H1 (cell line): Measurements from ENCODE around the gene NAT9. TPM values are rescaled to one million over a fixed set of nuclear protein-coding genes. Genes with fewer than 3 reads are reported as not detected.

ENCODE experiments used
- ATF3 ChIP-seq: IDR thresholded peaks from 2 replicates; pipeline ENCODE4 v1.6.1; 2011; ENCODE audit warnings: low read depth, mild to moderate bottlenecking, low read length; ENCODE audit not compliant: insufficient read depth
- RFX5 ChIP-seq: IDR thresholded peaks from 2 replicates; pipeline ENCODE4 v1.6.1; 2011; ENCODE audit warnings: low read depth, low read length, improper control_type of control experiment, borderline replicate concordance
- polyA plus RNA-seq, 7 experiments: library from polyadenylated mRNA; depleted of rRNA in 3 of 7; stranded (reverse) in 5 of 7; unstranded in 2 of 7; fragments of >200 nt in 5 of 7; fragments of 200-250 nt in 2 of 7; gene quantifications; 1 replicate in 5 of 7; 2 replicates in 1 of 7; 4 replicates in 1 of 7; pipeline versions ENCODE4 v1.2.1 to v1.2.3, GENCODE V29; 2011 to 2013; ENCODE audit warnings: missing spikeins in 2 of 7, mixed read lengths in 2 of 7
- total RNA-seq: library from RNA; stranded (reverse); fragmentation: NEBNext Ultra II Directional; extraction: Animal tissue kit (Norgen Biotek cat#: 25700); gene quantifications from 2 replicates; pipeline ENCODE4 v1.2.1, GENCODE V29; 2021
- TF ChIP-seq, protein P1 (sequence below): fragments of 300-600 bp; sonication (generic); IDR thresholded peaks from 2 replicates; pipeline ENCODE4 v1.7.1; 2012; ENCODE audit warnings: low read length, moderate library complexity, mild to moderate bottlenecking, inconsistent platforms; ENCODE audit not compliant: insufficient replicate concordance

NAT9 gene
- total and polyA plus RNA-seq, 2 of the 8 experiments (the other 6 are each of a cell fraction or from before 2014, with no cell fraction given), result 32.3 to 42.7 TPM

DNA sequence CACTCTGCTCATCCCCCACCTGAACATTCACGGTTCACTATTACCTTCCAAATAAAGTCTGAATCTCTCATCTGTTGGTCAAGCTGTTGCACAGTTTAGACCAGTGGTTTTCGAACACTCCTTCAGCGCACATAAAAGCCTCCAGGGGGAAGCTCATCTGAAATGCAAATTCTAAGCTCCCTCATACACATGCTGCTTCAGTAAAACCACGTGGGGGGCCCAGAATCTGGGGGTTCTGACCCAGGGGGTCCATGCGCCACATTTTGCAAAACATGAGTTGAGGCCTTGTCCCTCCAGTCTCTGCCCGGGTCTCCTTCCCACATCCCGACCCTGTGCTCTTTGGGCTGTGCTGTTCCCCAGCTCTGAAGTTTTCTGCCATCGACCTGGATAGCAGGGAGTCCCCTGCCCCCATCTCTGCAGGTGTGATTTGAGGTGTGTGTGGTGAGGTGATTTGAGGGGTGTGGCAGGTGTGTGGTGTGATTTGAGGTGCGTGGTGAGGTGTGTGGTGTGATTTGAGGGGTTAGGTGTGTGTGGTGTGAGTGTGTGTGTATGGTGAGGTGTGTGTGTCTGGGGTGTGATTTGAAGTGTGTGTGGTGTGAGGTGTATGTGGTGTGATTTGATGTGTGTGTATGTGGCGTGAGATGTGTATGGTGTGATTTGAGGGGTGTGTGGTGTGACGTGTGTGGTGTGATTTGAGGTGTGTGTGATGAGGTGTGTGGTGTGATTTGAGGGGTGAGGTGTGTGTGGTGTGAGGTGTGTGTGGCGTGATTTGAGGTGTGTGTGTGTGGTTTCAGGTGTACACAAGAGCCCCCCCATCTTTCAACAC is 43.9 kb downstream of the NAT9 start (continued):
- TF ChIP-seq, protein P1, sequence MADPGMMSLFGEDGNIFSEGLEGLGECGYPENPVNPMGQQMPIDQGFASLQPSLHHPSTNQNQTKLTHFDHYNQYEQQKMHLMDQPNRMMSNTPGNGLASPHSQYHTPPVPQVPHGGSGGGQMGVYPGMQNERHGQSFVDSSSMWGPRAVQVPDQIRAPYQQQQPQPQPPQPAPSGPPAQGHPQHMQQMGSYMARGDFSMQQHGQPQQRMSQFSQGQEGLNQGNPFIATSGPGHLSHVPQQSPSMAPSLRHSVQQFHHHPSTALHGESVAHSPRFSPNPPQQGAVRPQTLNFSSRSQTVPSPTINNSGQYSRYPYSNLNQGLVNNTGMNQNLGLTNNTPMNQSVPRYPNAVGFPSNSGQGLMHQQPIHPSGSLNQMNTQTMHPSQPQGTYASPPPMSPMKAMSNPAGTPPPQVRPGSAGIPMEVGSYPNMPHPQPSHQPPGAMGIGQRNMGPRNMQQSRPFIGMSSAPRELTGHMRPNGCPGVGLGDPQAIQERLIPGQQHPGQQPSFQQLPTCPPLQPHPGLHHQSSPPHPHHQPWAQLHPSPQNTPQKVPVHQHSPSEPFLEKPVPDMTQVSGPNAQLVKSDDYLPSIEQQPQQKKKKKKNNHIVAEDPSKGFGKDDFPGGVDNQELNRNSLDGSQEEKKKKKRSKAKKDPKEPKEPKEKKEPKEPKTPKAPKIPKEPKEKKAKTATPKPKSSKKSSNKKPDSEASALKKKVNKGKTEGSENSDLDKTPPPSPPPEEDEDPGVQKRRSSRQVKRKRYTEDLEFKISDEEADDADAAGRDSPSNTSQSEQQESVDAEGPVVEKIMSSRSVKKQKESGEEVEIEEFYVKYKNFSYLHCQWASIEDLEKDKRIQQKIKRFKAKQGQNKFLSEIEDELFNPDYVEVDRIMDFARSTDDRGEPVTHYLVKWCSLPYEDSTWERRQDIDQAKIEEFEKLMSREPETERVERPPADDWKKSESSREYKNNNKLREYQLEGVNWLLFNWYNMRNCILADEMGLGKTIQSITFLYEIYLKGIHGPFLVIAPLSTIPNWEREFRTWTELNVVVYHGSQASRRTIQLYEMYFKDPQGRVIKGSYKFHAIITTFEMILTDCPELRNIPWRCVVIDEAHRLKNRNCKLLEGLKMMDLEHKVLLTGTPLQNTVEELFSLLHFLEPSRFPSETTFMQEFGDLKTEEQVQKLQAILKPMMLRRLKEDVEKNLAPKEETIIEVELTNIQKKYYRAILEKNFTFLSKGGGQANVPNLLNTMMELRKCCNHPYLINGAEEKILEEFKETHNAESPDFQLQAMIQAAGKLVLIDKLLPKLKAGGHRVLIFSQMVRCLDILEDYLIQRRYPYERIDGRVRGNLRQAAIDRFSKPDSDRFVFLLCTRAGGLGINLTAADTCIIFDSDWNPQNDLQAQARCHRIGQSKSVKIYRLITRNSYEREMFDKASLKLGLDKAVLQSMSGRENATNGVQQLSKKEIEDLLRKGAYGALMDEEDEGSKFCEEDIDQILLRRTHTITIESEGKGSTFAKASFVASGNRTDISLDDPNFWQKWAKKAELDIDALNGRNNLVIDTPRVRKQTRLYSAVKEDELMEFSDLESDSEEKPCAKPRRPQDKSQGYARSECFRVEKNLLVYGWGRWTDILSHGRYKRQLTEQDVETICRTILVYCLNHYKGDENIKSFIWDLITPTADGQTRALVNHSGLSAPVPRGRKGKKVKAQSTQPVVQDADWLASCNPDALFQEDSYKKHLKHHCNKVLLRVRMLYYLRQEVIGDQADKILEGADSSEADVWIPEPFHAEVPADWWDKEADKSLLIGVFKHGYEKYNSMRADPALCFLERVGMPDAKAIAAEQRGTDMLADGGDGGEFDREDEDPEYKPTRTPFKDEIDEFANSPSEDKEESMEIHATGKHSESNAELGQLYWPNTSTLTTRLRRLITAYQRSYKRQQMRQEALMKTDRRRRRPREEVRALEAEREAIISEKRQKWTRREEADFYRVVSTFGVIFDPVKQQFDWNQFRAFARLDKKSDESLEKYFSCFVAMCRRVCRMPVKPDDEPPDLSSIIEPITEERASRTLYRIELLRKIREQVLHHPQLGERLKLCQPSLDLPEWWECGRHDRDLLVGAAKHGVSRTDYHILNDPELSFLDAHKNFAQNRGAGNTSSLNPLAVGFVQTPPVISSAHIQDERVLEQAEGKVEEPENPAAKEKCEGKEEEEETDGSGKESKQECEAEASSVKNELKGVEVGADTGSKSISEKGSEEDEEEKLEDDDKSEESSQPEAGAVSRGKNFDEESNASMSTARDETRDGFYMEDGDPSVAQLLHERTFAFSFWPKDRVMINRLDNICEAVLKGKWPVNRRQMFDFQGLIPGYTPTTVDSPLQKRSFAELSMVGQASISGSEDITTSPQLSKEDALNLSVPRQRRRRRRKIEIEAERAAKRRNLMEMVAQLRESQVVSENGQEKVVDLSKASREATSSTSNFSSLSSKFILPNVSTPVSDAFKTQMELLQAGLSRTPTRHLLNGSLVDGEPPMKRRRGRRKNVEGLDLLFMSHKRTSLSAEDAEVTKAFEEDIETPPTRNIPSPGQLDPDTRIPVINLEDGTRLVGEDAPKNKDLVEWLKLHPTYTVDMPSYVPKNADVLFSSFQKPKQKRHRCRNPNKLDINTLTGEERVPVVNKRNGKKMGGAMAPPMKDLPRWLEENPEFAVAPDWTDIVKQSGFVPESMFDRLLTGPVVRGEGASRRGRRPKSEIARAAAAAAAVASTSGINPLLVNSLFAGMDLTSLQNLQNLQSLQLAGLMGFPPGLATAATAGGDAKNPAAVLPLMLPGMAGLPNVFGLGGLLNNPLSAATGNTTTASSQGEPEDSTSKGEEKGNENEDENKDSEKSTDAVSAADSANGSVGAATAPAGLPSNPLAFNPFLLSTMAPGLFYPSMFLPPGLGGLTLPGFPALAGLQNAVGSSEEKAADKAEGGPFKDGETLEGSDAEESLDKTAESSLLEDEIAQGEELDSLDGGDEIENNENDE, result no peak
- no peak for TF ChIP-seq RFX5
- no peak for TF ChIP-seq ATF3
